ENCODE measurements around the gene SLAMF8.

Gene SLAMF8

DNA sequence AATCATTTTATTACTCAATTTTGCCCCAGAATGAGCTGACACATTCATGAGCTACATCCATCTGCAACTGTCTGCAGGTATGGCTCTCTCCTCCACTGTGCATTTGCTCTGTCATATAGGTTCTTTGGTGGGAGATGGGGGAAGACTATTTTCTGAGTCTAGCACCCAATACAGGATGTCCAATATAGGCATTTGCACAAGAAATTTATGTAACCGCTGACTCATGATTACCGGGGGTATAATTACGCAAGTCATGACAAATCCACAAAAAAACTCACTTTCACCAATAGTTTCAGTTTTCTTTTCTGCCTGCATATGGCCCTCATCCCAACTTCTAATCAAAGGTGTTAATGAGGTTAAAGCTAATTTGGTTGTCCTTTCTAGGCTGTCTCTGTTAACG lies 53.3 kb downstream of the SLAMF8 start:
- H3K9me3 ChIP-seq (ENCODE audit: control insufficient read depth, low read length), result no peaks in the 10 kb centered on the region
- no peak overlapping the region for H3K27ac ChIP-seq
- no peaks in the 10 kb centered on the region for H3K36me3 ChIP-seq (ENCODE audit: control insufficient read depth, insufficient read depth, low read length)
- no peaks in the 10 kb centered on the region for H3K79me2 ChIP-seq
- no peak overlapping the region for H2AFZ ChIP-seq
- no peak overlapping the region for H3K4me3 ChIP-seq (ENCODE audit: low read depth, low read length)
- H3K4me2 ChIP-seq (ENCODE audit: low read length), result no peak overlapping the region
- peaks cover 7% of the 10 kb centered on the region for H3K4me1 ChIP-seq
- no peak overlapping the region for H3K9ac ChIP-seq
- no peaks in the 10 kb centered on the region for H3K27me3 ChIP-seq (ENCODE audit: control insufficient read depth, insufficient read depth, low read length)
- TF ChIP-seq, protein P1, sequence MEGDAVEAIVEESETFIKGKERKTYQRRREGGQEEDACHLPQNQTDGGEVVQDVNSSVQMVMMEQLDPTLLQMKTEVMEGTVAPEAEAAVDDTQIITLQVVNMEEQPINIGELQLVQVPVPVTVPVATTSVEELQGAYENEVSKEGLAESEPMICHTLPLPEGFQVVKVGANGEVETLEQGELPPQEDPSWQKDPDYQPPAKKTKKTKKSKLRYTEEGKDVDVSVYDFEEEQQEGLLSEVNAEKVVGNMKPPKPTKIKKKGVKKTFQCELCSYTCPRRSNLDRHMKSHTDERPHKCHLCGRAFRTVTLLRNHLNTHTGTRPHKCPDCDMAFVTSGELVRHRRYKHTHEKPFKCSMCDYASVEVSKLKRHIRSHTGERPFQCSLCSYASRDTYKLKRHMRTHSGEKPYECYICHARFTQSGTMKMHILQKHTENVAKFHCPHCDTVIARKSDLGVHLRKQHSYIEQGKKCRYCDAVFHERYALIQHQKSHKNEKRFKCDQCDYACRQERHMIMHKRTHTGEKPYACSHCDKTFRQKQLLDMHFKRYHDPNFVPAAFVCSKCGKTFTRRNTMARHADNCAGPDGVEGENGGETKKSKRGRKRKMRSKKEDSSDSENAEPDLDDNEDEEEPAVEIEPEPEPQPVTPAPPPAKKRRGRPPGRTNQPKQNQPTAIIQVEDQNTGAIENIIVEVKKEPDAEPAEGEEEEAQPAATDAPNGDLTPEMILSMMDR (IDR thresholded peaks at IDR 0.05), result no peak

DNA sequence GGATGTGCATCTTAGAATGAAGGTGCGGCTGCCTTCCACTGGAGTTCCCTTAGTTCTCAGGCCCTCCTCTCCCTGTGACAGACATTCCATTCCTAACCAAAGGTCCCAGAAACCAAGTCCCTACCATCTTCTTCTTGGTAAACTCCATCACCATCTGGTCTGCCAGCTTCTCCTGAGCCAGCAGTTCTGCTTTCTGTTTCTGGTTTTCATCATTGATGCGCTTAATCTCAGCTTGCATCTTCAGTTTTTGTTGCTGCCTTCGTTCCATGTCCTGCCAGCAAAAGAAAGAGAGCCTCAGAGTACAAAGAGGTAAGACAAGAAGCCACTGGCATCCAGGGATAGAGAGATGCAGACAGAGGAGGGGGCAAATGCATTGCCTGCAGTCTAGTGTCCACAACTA lies 53.8 kb downstream of the SLAMF8 start:
- peaks cover 7% of the 10 kb centered on the region for H3K4me1 ChIP-seq
- H3K27ac ChIP-seq, result no peak overlapping the region
- H2AFZ ChIP-seq, result no peak overlapping the region

DNA sequence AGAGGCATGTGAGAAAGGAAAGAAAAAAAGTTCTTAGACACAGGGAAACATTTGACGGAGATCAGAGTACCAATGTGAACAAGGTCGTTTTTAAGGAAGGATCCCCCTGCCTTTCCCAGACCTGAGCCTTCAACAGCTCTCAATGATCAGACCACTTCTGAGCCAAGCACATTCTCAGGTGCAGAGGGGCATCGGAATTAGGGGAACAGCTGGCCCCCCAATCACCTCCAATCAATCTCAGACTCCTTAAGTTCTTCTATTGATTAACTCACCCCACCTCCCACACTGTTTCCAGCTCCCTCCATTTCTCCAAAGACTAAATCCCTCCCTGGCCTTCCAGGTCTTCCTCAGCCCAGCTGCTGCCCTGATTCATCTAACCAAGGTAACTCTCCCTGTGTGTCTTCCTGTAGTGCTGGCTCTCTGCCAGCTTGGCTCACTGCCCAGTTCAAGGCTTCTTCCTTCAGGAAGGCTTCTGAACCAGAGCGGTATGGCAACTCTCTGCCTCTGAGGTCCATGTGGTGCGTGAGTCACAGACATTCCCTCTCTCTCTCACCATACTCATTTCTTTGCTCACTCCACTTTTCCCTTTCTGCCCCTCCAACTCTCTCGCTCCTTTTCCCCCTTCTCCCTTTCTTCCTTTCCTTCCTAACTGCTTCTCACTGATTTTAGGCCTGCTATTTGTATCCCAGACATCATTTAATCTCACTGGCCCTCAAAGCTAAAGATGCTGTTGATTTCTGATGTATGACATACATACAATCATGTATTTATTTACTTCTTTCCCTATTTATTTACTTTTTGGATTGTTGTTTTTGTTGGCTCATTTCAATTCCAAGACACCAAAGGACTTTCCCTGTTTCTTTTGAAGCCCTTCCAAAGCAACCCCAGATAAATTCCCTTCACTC lies 55.2 kb downstream of the SLAMF8 start:
- no peak overlapping the region for H3K27ac ChIP-seq
- no peak overlapping the region for H3K4me2 ChIP-seq (ENCODE audit: low read length)

More for the DNA sequence above, 53.8 kb downstream of the SLAMF8 start:
- H3K27me3 ChIP-seq (ENCODE audit: control insufficient read depth, insufficient read depth, low read length), result no peaks in the 10 kb centered on the region
- no peaks in the 10 kb centered on the region for H3K9me3 ChIP-seq (ENCODE audit: control insufficient read depth, low read length)
- no peak overlapping the region for H3K4me2 ChIP-seq (ENCODE audit: low read length)
- H3K4me3 ChIP-seq (ENCODE audit: low read depth, low read length), result no peak overlapping the region
- no peaks in the 10 kb centered on the region for H3K36me3 ChIP-seq (ENCODE audit: control insufficient read depth, insufficient read depth, low read length)
- TF ChIP-seq, protein P1 (IDR thresholded peaks at IDR 0.05), result no peak
- H3K79me2 ChIP-seq, result no peaks in the 10 kb centered on the region
- H3K9ac ChIP-seq, result no peak overlapping the region

DNA sequence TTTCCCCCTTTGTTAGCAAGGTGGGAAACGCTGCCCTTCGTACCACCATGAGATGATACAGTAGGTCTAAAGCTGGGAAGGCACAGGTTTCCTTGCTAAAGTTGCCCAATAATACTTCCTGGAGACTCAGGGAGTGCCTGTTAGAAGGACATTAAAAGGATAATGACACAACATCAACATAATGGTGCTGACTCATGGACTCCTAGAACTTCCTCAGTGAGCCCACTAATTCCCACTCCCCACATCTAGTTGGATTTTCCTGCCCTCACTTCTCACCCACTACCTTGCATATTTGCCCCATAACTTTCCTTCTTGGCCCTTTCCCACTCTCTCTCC lies 55.8 kb downstream of the SLAMF8 start:
- Histone ChIP-seq H3K27me3 (ENCODE audit: control insufficient read depth, insufficient read depth, low read length) (no peaks in the 10 kb centered on the region), H3K27ac (no peak overlapping the region), H3K9ac (no peak overlapping the region), H3K4me1 (peaks cover 7% of the 10 kb centered on the region), H3K36me3 (ENCODE audit: control insufficient read depth, insufficient read depth, low read length) (no peaks in the 10 kb centered on the region), H3K4me2 (ENCODE audit: low read length) (no peak overlapping the region), H2AFZ (no peak overlapping the region), H3K79me2 (no peaks in the 10 kb centered on the region), H3K4me3 (ENCODE audit: low read depth, low read length) (no peak overlapping the region), H3K9me3 (ENCODE audit: control insufficient read depth, low read length) (no peaks in the 10 kb centered on the region)
- TF ChIP-seq, protein P1 (IDR thresholded peaks at IDR 0.05), result no peak

More for the DNA sequence above, 55.2 kb downstream of the SLAMF8 start:
- peak overlapping the region; percentile 1 for H2AFZ ChIP-seq
- no peaks in the 10 kb centered on the region for H3K36me3 ChIP-seq (ENCODE audit: control insufficient read depth, insufficient read depth, low read length)
- no peak overlapping the region for H3K9ac ChIP-seq
- TF ChIP-seq, protein P1 (IDR thresholded peaks at IDR 0.05), result no peak
- no peaks in the 10 kb centered on the region for H3K79me2 ChIP-seq
- no peaks in the 10 kb centered on the region for H3K9me3 ChIP-seq (ENCODE audit: control insufficient read depth, low read length)
- H3K4me3 ChIP-seq (ENCODE audit: low read depth, low read length), result no peak overlapping the region
- H3K27me3 ChIP-seq (ENCODE audit: control insufficient read depth, insufficient read depth, low read length), result no peaks in the 10 kb centered on the region
- H3K4me1 ChIP-seq, result peaks cover 7% of the 10 kb centered on the region

DNA sequence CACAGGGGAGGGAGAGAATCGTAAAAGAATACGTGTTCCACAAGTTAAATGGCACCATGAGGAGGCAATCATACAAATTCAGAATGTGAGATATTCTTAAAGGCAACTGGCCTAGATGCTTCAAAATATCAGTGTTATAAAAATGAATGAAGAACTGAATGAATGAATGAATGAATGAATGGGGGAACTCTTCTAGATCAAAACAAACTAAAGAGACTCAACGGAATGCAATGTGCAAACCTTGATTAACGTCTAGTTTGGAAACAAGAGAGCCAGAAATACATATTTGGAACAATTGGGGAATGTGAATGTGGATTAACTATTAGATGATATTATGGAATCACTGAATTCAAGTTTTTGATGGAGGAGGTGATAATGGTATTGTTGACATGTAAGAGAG lies 56.5 kb downstream of the SLAMF8 start:
- Histone ChIP-seq H3K9ac (no peak overlapping the region), H3K27ac (no peak overlapping the region), H3K36me3 (ENCODE audit: control insufficient read depth, insufficient read depth, low read length) (no peaks in the 10 kb centered on the region), H2AFZ (no peak overlapping the region), H3K27me3 (ENCODE audit: control insufficient read depth, insufficient read depth, low read length) (no peaks in the 10 kb centered on the region), H3K9me3 (ENCODE audit: control insufficient read depth, low read length) (no peaks in the 10 kb centered on the region), H3K4me2 (ENCODE audit: low read length) (no peak overlapping the region), H3K4me1 (peaks cover 7% of the 10 kb centered on the region), H3K79me2 (no peaks in the 10 kb centered on the region), H3K4me3 (ENCODE audit: low read depth, low read length) (no peak overlapping the region)
- TF ChIP-seq, protein P1 (IDR thresholded peaks at IDR 0.05), result no peak

Data from parathyroid adenoma (tissue), 2 donors.